Stomach smooth muscle (tissue), 2 donors: ENCODE measurements around the gene DVL1.
"Not testable (repeated sequence)": the region's sequence is repeated elsewhere in the genome, so short reads cannot be mapped to it uniquely, and the experiment has no call there.

Experiments used
- H3K27ac ChIP-seq: one replicate; pipeline ENCODE4 v1.7.0; 2013; ENCODE audit warnings: mild to moderate bottlenecking, low read length, inconsistent platforms
- H3K27me3 ChIP-seq, 2 donors: one replicate each; pipeline ENCODE4 v1.7.0; 2013; ENCODE audit warnings: low read length in 2 of 2; ENCODE audit not compliant: insufficient read depth in 2 of 2, control insufficient read depth in 1 of 2
- H3K36me3 ChIP-seq, 2 donors: one replicate each; pipeline ENCODE4 v1.7.0; 2013; ENCODE audit warnings: low read length in 2 of 2; ENCODE audit not compliant: control insufficient read depth in 2 of 2, insufficient read depth in 2 of 2
- H3K4me1 ChIP-seq: one replicate; pipeline ENCODE4 v1.7.0; 2013; ENCODE audit warnings: low read length; ENCODE audit not compliant: control insufficient read depth, insufficient read depth
- H3K4me3 ChIP-seq, 2 donors: one replicate each; pipeline ENCODE4 v1.7.0; 2013; ENCODE audit warnings: low read length in 2 of 2
- H3K9ac ChIP-seq, 2 donors: one replicate each; pipeline ENCODE4 v1.7.0; 2013; ENCODE audit warnings: low read length in 2 of 2, mild to moderate bottlenecking in 1 of 2
- H3K9me3 ChIP-seq, 2 donors: one replicate each; pipeline ENCODE4 v1.7.0; 2013; ENCODE audit warnings: low read length in 2 of 2; ENCODE audit not compliant: control insufficient read depth in 2 of 2
- donor health status: healthy.
- donor health status: Pancreatic carcinoma.

Gene DVL1

GRCh38 chr1:1387098-1388077 lies 38.2 kb upstream of the DVL1 start:
- H3K27me3 ChIP-seq: no peaks in the 10 kb centered on the region
- H3K9ac ChIP-seq: no peak overlapping the region
- H3K4me1 ChIP-seq: no peaks in the 10 kb centered on the region
- H3K9me3 ChIP-seq: no peaks in the 10 kb centered on the region
- H3K36me3 ChIP-seq: peaks cover 52 to 56% of the 10 kb centered on the region in 2 donors
- H3K4me3 ChIP-seq: no peak overlapping the region
- H3K27ac ChIP-seq: no peak overlapping the region

GRCh38 chr1:1385931-1386330 lies 36.7 kb upstream of the DVL1 start:
- H3K27ac ChIP-seq: no peak overlapping the region
- H3K4me3 ChIP-seq: no peak overlapping the region
- peaks cover 43 to 44% of the 10 kb centered on the region in 2 donors for H3K36me3 ChIP-seq
- H3K9me3 ChIP-seq: no peaks in the 10 kb centered on the region
- no peak overlapping the region for H3K9ac ChIP-seq
- no peaks in the 10 kb centered on the region for H3K4me1 ChIP-seq
- H3K27me3 ChIP-seq: no peaks in the 10 kb centered on the region

- peaks cover 38% of the 10 kb centered on the region in 2 donors for H3K36me3 ChIP-seq
- not testable (repeated sequence) for H3K9me3 ChIP-seq, H3K4me1 ChIP-seq, H3K9ac ChIP-seq, H3K27me3 ChIP-seq, H3K4me3 ChIP-seq, H3K27ac ChIP-seq
These were observed 36.1 kb upstream of the DVL1 start for GRCh38 chr1:1385339-1385738.

- Histone ChIP-seq H3K9me3 (no peaks in the 10 kb centered on the region), H3K27ac (no peak overlapping the region), H3K36me3 (peaks cover 6 to 11% of the 10 kb centered on the region in 2 donors), H3K9ac (no peak overlapping the region), H3K27me3 (no peaks in the 10 kb centered on the region), H3K4me1 (no peaks in the 10 kb centered on the region), H3K4me3 (no peak overlapping the region)
These were observed 32.1 kb upstream of the DVL1 start for GRCh38 chr1:1381294-1381693.

- Histone ChIP-seq H3K36me3 (peaks cover 2 to 7% of the 10 kb centered on the region in 2 donors), H3K27ac (no peak overlapping the region), H3K9me3 (no peaks in the 10 kb centered on the region), H3K4me3 (no peak overlapping the region), H3K9ac (no peak overlapping the region), H3K27me3 (no peaks in the 10 kb centered on the region), H3K4me1 (peaks cover 3% of the 10 kb centered on the region)
These were observed 31.6 kb upstream of the DVL1 start for GRCh38 chr1:1380860-1381259.

- Histone ChIP-seq H3K4me3 (no peak overlapping the region), H3K9me3 (no peaks in the 10 kb centered on the region), H3K36me3 (peaks cover 7% of the 10 kb centered on the region in 2 donors), H3K4me1 (peaks cover 20% of the 10 kb centered on the region), H3K27ac (no peak overlapping the region), H3K27me3 (no peaks in the 10 kb centered on the region), H3K9ac (no peak overlapping the region)
These were observed 28.5 kb upstream of the DVL1 start for GRCh38 chr1:1377540-1378205.

GRCh38 chr1:1376551-1377226 lies 27.5 kb upstream of the DVL1 start:
- peaks cover 28% of the 10 kb centered on the region for H3K4me1 ChIP-seq
- H3K4me3 ChIP-seq: no peak overlapping the region
- H3K27ac ChIP-seq: no peak overlapping the region
- peaks cover 7% of the 10 kb centered on the region in 2 donors for H3K36me3 ChIP-seq
- no peak overlapping the region for H3K9ac ChIP-seq
- H3K9me3 ChIP-seq: no peaks in the 10 kb centered on the region
- no peaks in the 10 kb centered on the region for H3K27me3 ChIP-seq

- H3K36me3 ChIP-seq: peaks cover 3 to 7% of the 10 kb centered on the region in 2 donors
- H3K9ac ChIP-seq: peak within 1 kb of the TSS; percentile 89 to 96
- peaks cover 30% of the 10 kb centered on the region for H3K4me1 ChIP-seq
- no peaks in the 10 kb centered on the region for H3K9me3 ChIP-seq
- H3K4me3 ChIP-seq: peak within 1 kb of the TSS; percentile 85 to 86
- peak within 1 kb of the TSS; percentile 92 for H3K27ac ChIP-seq
- no peaks in the 10 kb centered on the region for H3K27me3 ChIP-seq
These were observed 25.9 kb upstream of the DVL1 start, which contains the start of gene AURKAIP1 for GRCh38 chr1:1374929-1375662. AURKAIP1 (minus strand) TSS chr1:1375207; CDS start chr1:1374756, 451 bp downstream.

GRCh38 chr1:1374589-1374928 lies 25.3 kb upstream of the DVL1 start:
- Histone ChIP-seq H3K27ac (peak overlapping the region; percentile 92), H3K4me3 (peak overlapping the region; percentile 85 to 86), H3K4me1 (peaks cover 30% of the 10 kb centered on the region)

More at GRCh38 chr1:1374589-1374928, 25.3 kb upstream of the DVL1 start:
- Histone ChIP-seq H3K9ac (peak overlapping the region; percentile 89 to 96), H3K9me3 (no peaks in the 10 kb centered on the region), H3K27me3 (no peaks in the 10 kb centered on the region), H3K36me3 (peaks cover 3 to 7% of the 10 kb centered on the region in 2 donors)
